ENCODE measurements around the gene SIRT3. TPM values are rescaled to one million over a fixed set of nuclear protein-coding genes. Genes with fewer than 3 reads are reported as not detected.

SIRT3 gene
- total and polyA plus RNA-seq, 2 of the 4 experiments (the other 2 are of a cell fraction): 5.4 to 18.6 TPM

GRCh38 chr11:240315-240714 lies 4.2 kb upstream of the SIRT3 start:
- H3K9me3 ChIP-seq (ENCODE audit: control insufficient read depth, insufficient read depth, low read length): no peaks in the 10 kb centered on the region
- no peak overlapping the region for H2AFZ ChIP-seq (replicated peaks; ENCODE audit: low read length, poor library complexity)
- H3K56ac ChIP-seq (ENCODE audit: extremely low read depth, insufficient read depth, low read length): no peak overlapping the region
- H2AK9ac ChIP-seq (replicated peaks; ENCODE audit: low read depth, low read length, poor library complexity): no peak overlapping the region
- no peak for ATAC-seq (ENCODE audit: low read depth)
- WGBS, 2 experiments (ENCODE audit: extremely low coverage in 2 of 2, insufficient read length in 1 of 2): no CpG with 5 or more reads among the region's 1 CpG
- H3K27me3 ChIP-seq (ENCODE audit: control insufficient read depth, insufficient read depth, low read length): no peaks in the 10 kb centered on the region
- no peak for DNase-seq
- H3K18ac ChIP-seq (ENCODE audit: low read depth, low read length): no peak overlapping the region
- no peak overlapping the region for H4K5ac ChIP-seq (ENCODE audit: low read depth, low read length)
- BruUV-seq (replicated peaks): no TSS peak
- H3K27ac ChIP-seq (ENCODE audit: insufficient read depth, low read length): no peak overlapping the region
- H2BK120ac ChIP-seq (ENCODE audit: low read depth, low read length): no peak overlapping the region
- no peaks in the 10 kb centered on the region; the same call in none of the 2 replicates for H3K4me1 ChIP-seq (ENCODE audit: control insufficient read depth, insufficient read depth, low read length)
- no peak overlapping the region for H3K23ac ChIP-seq (ENCODE audit: low read depth, low read length)
- H3K4me3 ChIP-seq (ENCODE audit: insufficient read depth, low read depth, low read length): no peak overlapping the region
- dilution Hi-C loops (cut with HindIII; ENCODE audit: low sequenced_read_pairs, unreplicated experiment) (no loop called here), in situ Hi-C loops (cut with MboI; ENCODE audit: low sequenced_read_pairs) (loop anchor here (5.0 kb wide), 1 partner anchor 37 kb away; the partner anchor contains the start of gene NLRP6), intact Hi-C loops (cut with micrococcal nuclease) (no loop called here)
- no peak overlapping the region for H4K8ac ChIP-seq (ENCODE audit: low read depth in 2 of 2, low read length in 2 of 2)
- peaks cover 13% of the 10 kb centered on the region for H4K20me1 ChIP-seq (ENCODE audit: insufficient read depth, low read length)
- H2AK5ac ChIP-seq (ENCODE audit: low read depth, low read length): no peak overlapping the region
- H3K4me2 ChIP-seq (ENCODE audit: low read depth, low read length): no peak overlapping the region
- H4K91ac ChIP-seq (ENCODE audit: insufficient read depth, low read depth, low read length): no peak overlapping the region
- no peak overlapping the region for H2BK15ac ChIP-seq (ENCODE audit: low read depth, low read length)
- H3K9ac ChIP-seq (ENCODE audit: low read depth, low read length): no peak overlapping the region
- no peak for TF ChIP-seq RAD21 (IDR thresholded peaks at IDR 0.05; ENCODE audit: low read length)
- TF ChIP-seq NFE2L2 (IDR thresholded peaks at IDR 0.05; ENCODE audit: low read depth, low read length): no peak
- no peak for TF ChIP-seq RCOR1 (IDR thresholded peaks at IDR 0.05; ENCODE audit: insufficient replicate concordance, low read length)
- TF ChIP-seq SMC3 (IDR thresholded peaks at IDR 0.05; ENCODE audit: low read depth, low read length): no peak
- no peak for TF ChIP-seq MAFK (IDR thresholded peaks at IDR 0.05; ENCODE audit: low read depth, low read length)
- TF ChIP-seq POLR2A (IDR thresholded peaks at IDR 0.05; ENCODE audit: low read depth, low read length): no peak
- TF ChIP-seq RFX5 (IDR thresholded peaks at IDR 0.05; ENCODE audit: low read depth, low read length): no peak
- TF ChIP-seq MXI1 (IDR thresholded peaks at IDR 0.05; ENCODE audit: borderline replicate concordance, low read depth, low read length): no peak
- no peak for TF ChIP-seq CEBPB (IDR thresholded peaks at IDR 0.05; ENCODE audit: low read depth, low read length)
- no peak for TF ChIP-seq BHLHE40 (IDR thresholded peaks at IDR 0.05; ENCODE audit: low read depth, low read length)
- TF ChIP-seq CTCF (conservative IDR thresholded peaks at IDR 0.05; ENCODE audit: low read depth, low read length): no peak
- H3K9me1 ChIP-seq (ENCODE audit: insufficient read depth, low read length): 0 out of 2 replicates have a peak, but pooled peaks cover 5% of the 10 kb centered on the region
- H3K4ac ChIP-seq (ENCODE audit: low read depth, low read length): no peak overlapping the region
- no peak overlapping the region for H3K14ac ChIP-seq (replicated peaks; ENCODE audit: low read depth, low read length)
- CTCF ChIA-PET: interaction anchor here (2.3 kb wide), 1 partner anchor 11 kb away, joined by 10 read pairs; no protein-coding TSS in a partner anchor
- POLR2A ChIA-PET (ENCODE audit: unreplicated experiment): no interaction called here
- no peak overlapping the region for H2BK5ac ChIP-seq (ENCODE audit: low read depth, low read length, poor library complexity, severe bottlenecking)
- peaks cover 22% of the 10 kb centered on the region for H3K36me3 ChIP-seq (ENCODE audit: control insufficient read depth, insufficient read depth, low read length)
- no peak overlapping the region for H2BK20ac ChIP-seq (ENCODE audit: low read depth, low read length)
- peaks cover 26 to 42% of the 10 kb centered on the region in 2 experiments for H3K79me1 ChIP-seq (ENCODE audit: low read depth in 1 of 2, low read length in 2 of 2)

Measured in IMR-90 (cell line).